IPS-18a (cell line): ENCODE results near the gene LMBRD2.
A peak's percentile ranks its signal among the peaks of the same experiment; 100 is the strongest.
"Not testable (repeated sequence)": the region's sequence is repeated elsewhere in the genome, so short reads cannot be mapped to it uniquely, and the experiment has no call there.

Experiments used
- H3K27ac ChIP-seq: one replicate; pipeline ENCODE4 v1.5.1; 2013; ENCODE audit warnings: low read length
- H3K27me3 ChIP-seq: one replicate; pipeline ENCODE4 v1.6.1; 2013; ENCODE audit warnings: mild to moderate bottlenecking, low read length; ENCODE audit not compliant: control insufficient read depth, insufficient read depth
- H3K36me3 ChIP-seq: one replicate; pipeline ENCODE4 v1.6.1; 2013; ENCODE audit warnings: low read depth, low read length; ENCODE audit not compliant: control insufficient read depth
- H3K4me1 ChIP-seq: one replicate; pipeline ENCODE4 v1.6.1; 2013; ENCODE audit warnings: low read depth, low read length; ENCODE audit not compliant: control insufficient read depth
- H3K4me3 ChIP-seq: one replicate; pipeline ENCODE4 v1.5.1; 2013; ENCODE audit warnings: low read length
- H3K9ac ChIP-seq: one replicate; pipeline ENCODE4 v1.6.1; 2013; ENCODE audit warnings: mild to moderate bottlenecking, low read length, moderate library complexity
- H3K9me3 ChIP-seq: one replicate; pipeline ENCODE4 v1.6.1; 2013; ENCODE audit warnings: low read depth, low read length; ENCODE audit not compliant: control insufficient read depth

LMBRD2 gene

GRCh38 chr5:36151434-36152323 lies at the start of gene LMBRD2, which contains the start of gene SKP2:
Gene LMBRD2, minus strand, starts transcription at chr5:36151887. Its CDS starts 8,538 bp downstream, at chr5:36143349.
Gene SKP2, plus strand, starts transcription at chr5:36152111. Its CDS starts 152 bp downstream, at chr5:36152263.
- Histone ChIP-seq H3K27me3 (no peaks in the 10 kb centered on the region), H3K27ac (peak within 1 kb of the TSS; percentile 92), H3K9ac (peak within 1 kb of the TSS; percentile 94), H3K9me3 (no peaks in the 10 kb centered on the region), H3K36me3 (peaks cover 18% of the 10 kb centered on the region), H3K4me3 (peak within 1 kb of the TSS; percentile 100), H3K4me1 (no peaks in the 10 kb centered on the region)

- no peaks in the 10 kb centered on the region for H3K27me3 ChIP-seq
- peaks cover 27% of the 10 kb centered on the region for H3K36me3 ChIP-seq
- no peak overlapping the region for H3K4me3 ChIP-seq
- H3K9me3 ChIP-seq, result no peaks in the 10 kb centered on the region
- no peaks in the 10 kb centered on the region for H3K4me1 ChIP-seq
- H3K9ac ChIP-seq, result no peak overlapping the region
- H3K27ac ChIP-seq, result no peak overlapping the region
Observed at GRCh38 chr5:36200513-36200912, 48.8 kb upstream of the LMBRD2 start.

GRCh38 chr5:36199620-36200019 lies 47.9 kb upstream of the LMBRD2 start:
- no peak overlapping the region for H3K4me3 ChIP-seq
- peaks cover 27% of the 10 kb centered on the region for H3K36me3 ChIP-seq
- H3K27me3 ChIP-seq, result no peaks in the 10 kb centered on the region
- H3K4me1 ChIP-seq, result no peaks in the 10 kb centered on the region
- H3K27ac ChIP-seq, result no peak overlapping the region
- H3K9ac ChIP-seq, result no peak overlapping the region
- H3K9me3 ChIP-seq, result no peaks in the 10 kb centered on the region

GRCh38 chr5:36198783-36199182 lies 47.1 kb upstream of the LMBRD2 start:
- not testable (repeated sequence) for H3K9ac ChIP-seq, H3K4me3 ChIP-seq, H3K9me3 ChIP-seq, H3K4me1 ChIP-seq, H3K27me3 ChIP-seq, H3K27ac ChIP-seq
- H3K36me3 ChIP-seq, result peaks cover 27% of the 10 kb centered on the region

- no peaks in the 10 kb centered on the region for H3K27me3 ChIP-seq
- no peak overlapping the region for H3K27ac ChIP-seq
- no peak overlapping the region for H3K4me3 ChIP-seq
- peaks cover 27% of the 10 kb centered on the region for H3K36me3 ChIP-seq
- H3K4me1 ChIP-seq, result no peaks in the 10 kb centered on the region
- no peak overlapping the region for H3K9ac ChIP-seq
- H3K9me3 ChIP-seq, result no peaks in the 10 kb centered on the region
Observed at GRCh38 chr5:36198281-36198680, 46.6 kb upstream of the LMBRD2 start.

- Histone ChIP-seq H3K27ac (no peak overlapping the region), H3K9me3 (no peaks in the 10 kb centered on the region), H3K9ac (no peak overlapping the region), H3K27me3 (no peaks in the 10 kb centered on the region), H3K4me1 (no peaks in the 10 kb centered on the region), H3K36me3 (peaks cover 12% of the 10 kb centered on the region), H3K4me3 (no peak overlapping the region)
Observed at GRCh38 chr5:36193746-36194145, 42.1 kb upstream of the LMBRD2 start.

GRCh38 chr5:36184408-36184807 lies 32.7 kb upstream of the LMBRD2 start:
- not testable (repeated sequence) for H3K4me1 ChIP-seq, H3K27me3 ChIP-seq, H3K9me3 ChIP-seq, H3K4me3 ChIP-seq, H3K9ac ChIP-seq, H3K27ac ChIP-seq
- H3K36me3 ChIP-seq, result peaks cover 29% of the 10 kb centered on the region

- no peak overlapping the region for H3K9ac ChIP-seq
- H3K27me3 ChIP-seq, result no peaks in the 10 kb centered on the region
- H3K4me1 ChIP-seq, result no peaks in the 10 kb centered on the region
- H3K9me3 ChIP-seq, result no peaks in the 10 kb centered on the region
- no peak overlapping the region for H3K4me3 ChIP-seq
- peaks cover 54% of the 10 kb centered on the region for H3K36me3 ChIP-seq
- H3K27ac ChIP-seq, result no peak overlapping the region
Observed at GRCh38 chr5:36181774-36182173, 30.1 kb upstream of the LMBRD2 start.

GRCh38 chr5:36180556-36181350 lies 29.1 kb upstream of the LMBRD2 start:
- Histone ChIP-seq H3K9me3 (no peaks in the 10 kb centered on the region), H3K27me3 (no peaks in the 10 kb centered on the region), H3K9ac (no peak overlapping the region), H3K27ac (no peak overlapping the region), H3K4me1 (no peaks in the 10 kb centered on the region), H3K36me3 (peaks cover 57% of the 10 kb centered on the region), H3K4me3 (no peak overlapping the region)

- Histone ChIP-seq H3K9ac (no peak overlapping the region), H3K27ac (no peak overlapping the region), H3K9me3 (no peaks in the 10 kb centered on the region), H3K36me3 (peaks cover 59% of the 10 kb centered on the region), H3K27me3 (no peaks in the 10 kb centered on the region), H3K4me3 (no peak overlapping the region), H3K4me1 (no peaks in the 10 kb centered on the region)
Observed at GRCh38 chr5:36179950-36180349, 28.3 kb upstream of the LMBRD2 start.

GRCh38 chr5:36178524-36178890 lies 26.8 kb upstream of the LMBRD2 start:
- Histone ChIP-seq H3K4me3 (no peak overlapping the region), H3K36me3 (peaks cover 71% of the 10 kb centered on the region), H3K4me1 (no peaks in the 10 kb centered on the region), H3K27ac (no peak overlapping the region), H3K27me3 (no peaks in the 10 kb centered on the region), H3K9me3 (no peaks in the 10 kb centered on the region), H3K9ac (no peak overlapping the region)
